ENCODE data around the gene B4GALT4.

Gene B4GALT4

DNA sequence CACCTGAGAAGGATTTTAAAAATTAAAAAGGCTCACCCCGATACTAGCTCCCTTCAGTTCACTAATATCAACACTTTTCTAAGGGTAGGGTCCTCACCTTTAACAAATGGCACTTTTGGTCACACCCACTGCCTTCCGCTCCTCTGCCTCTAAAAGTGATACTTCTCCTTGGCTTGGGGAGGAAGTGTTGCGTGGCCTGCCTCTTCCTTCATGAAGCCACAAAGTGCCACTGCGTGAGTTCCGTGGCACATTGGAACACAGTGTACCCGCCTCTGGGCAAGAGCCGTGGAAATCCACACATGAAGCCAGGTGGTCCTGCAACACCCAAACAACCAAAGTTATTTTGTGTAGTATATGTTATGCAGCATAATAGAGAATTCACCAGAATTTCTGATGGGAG lies 3.9 kb downstream of the B4GALT4 start:
- no peak overlapping the region for H3K27ac ChIP-seq (ENCODE audit: low read length)
- H3K4me3 ChIP-seq (ENCODE audit: low read depth in 1 of 2, low read length in 2 of 2): no peak overlapping the region
- H3K9me3 ChIP-seq (ENCODE audit: control insufficient read depth in 1 of 2, low read length in 2 of 2): no peaks in the 10 kb centered on the region
- peaks cover 13 to 25% of the 10 kb centered on the region in 2 donors for H3K36me3 ChIP-seq (ENCODE audit: control insufficient read depth in 1 of 2, insufficient read depth in 2 of 2, low read length in 2 of 2)
- no peaks in the 10 kb centered on the region for H3K27me3 ChIP-seq (ENCODE audit: low read depth, low read length)
- peaks cover 3 to 8% of the 10 kb centered on the region in 2 donors for H3K4me1 ChIP-seq (ENCODE audit: control insufficient read depth in 1 of 2, insufficient read depth in 2 of 2, low read length in 2 of 2)

DNA sequence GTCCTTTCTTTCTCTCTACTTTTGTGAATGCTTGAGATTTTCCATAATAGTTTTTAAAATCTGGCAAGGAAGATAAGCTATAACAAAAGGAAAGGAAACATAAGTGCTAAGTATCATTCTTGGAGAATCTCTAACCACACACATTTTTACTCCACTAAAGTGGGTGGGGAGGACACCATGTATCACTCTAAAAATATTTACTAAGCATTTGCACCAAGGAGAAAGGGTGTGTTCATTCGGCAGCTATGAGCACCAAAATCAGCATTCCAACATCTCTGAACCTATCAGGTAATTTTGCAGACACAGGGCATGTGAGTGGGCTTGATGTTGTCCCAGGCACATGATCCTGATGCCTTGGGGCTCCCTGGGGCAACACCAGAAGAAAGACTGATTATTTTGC lies 5.5 kb downstream of the B4GALT4 start:
- Histone ChIP-seq H3K27ac (ENCODE audit: low read length) (no peak overlapping the region), H3K9me3 (ENCODE audit: control insufficient read depth in 1 of 2, low read length in 2 of 2) (no peaks in the 10 kb centered on the region), H3K4me3 (ENCODE audit: low read depth in 1 of 2, low read length in 2 of 2) (no peak overlapping the region), H3K4me1 (ENCODE audit: control insufficient read depth in 1 of 2, insufficient read depth in 2 of 2, low read length in 2 of 2) (peaks cover 3 to 8% of the 10 kb centered on the region in 2 donors), H3K36me3 (ENCODE audit: control insufficient read depth in 1 of 2, insufficient read depth in 2 of 2, low read length in 2 of 2) (peaks cover 23 to 32% of the 10 kb centered on the region in 2 donors), H3K27me3 (ENCODE audit: low read depth, low read length) (no peaks in the 10 kb centered on the region)

DNA sequence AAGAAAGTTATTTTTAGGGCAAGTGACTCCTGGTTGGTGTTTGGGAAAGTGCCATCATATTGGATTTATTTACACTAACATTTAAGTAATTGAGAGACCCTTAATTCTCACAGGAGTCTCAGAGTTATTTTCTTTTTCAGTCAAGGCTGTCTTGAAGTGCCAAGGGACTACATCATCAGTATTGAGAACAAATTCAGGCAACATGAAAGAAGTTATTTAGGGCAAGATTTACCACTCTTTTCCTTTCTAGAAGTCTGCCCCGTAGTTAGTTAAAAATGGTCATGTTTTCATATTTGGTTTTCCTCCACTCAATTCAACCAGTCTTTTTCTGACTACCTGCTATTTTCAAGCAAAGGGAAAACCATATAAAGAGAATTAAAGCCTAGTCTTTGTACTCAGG lies 6.1 kb downstream of the B4GALT4 start:
- Histone ChIP-seq H3K9me3 (ENCODE audit: control insufficient read depth in 1 of 2, low read length in 2 of 2) (no peaks in the 10 kb centered on the region), H3K36me3 (ENCODE audit: control insufficient read depth in 1 of 2, insufficient read depth in 2 of 2, low read length in 2 of 2) (peaks cover 28 to 37% of the 10 kb centered on the region in 2 donors), H3K27me3 (ENCODE audit: low read depth, low read length) (no peaks in the 10 kb centered on the region), H3K27ac (ENCODE audit: low read length) (no peak overlapping the region), H3K4me3 (ENCODE audit: low read depth in 1 of 2, low read length in 2 of 2) (no peak overlapping the region), H3K4me1 (ENCODE audit: control insufficient read depth in 1 of 2, insufficient read depth in 2 of 2, low read length in 2 of 2) (peaks cover 3% of the 10 kb centered on the region in 2 donors)

DNA sequence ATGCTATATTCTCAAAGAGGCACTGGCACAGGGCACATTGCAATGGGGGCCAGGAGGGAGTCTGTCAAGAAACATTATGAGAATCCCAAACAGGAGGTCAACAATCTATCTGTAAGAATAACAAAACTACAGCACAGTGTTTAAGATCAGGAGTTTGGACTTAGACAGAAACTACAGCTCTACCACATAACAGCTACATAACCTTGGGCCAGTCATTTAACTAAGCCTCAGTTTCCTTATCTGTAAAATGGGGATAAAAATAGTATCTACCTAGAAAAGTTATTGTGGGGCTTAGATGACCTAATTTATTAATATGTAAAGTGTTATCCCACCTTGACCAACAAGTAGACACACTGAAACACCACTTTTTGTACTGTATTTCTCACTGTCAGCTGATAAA lies 9.9 kb downstream of the B4GALT4 start:
- H3K27me3 ChIP-seq (ENCODE audit: low read depth, low read length): no peaks in the 10 kb centered on the region
- no peaks in the 10 kb centered on the region for H3K9me3 ChIP-seq (ENCODE audit: control insufficient read depth in 1 of 2, low read length in 2 of 2)
- H3K36me3 ChIP-seq (ENCODE audit: control insufficient read depth in 1 of 2, insufficient read depth in 2 of 2, low read length in 2 of 2): peaks cover 54 to 61% of the 10 kb centered on the region in 2 donors
- H3K4me1 ChIP-seq (ENCODE audit: control insufficient read depth in 1 of 2, insufficient read depth in 2 of 2, low read length in 2 of 2): no peaks in the 10 kb centered on the region
- no peak overlapping the region for H3K27ac ChIP-seq (ENCODE audit: low read length)
- no peak overlapping the region for H3K4me3 ChIP-seq (ENCODE audit: low read depth in 1 of 2, low read length in 2 of 2)

DNA sequence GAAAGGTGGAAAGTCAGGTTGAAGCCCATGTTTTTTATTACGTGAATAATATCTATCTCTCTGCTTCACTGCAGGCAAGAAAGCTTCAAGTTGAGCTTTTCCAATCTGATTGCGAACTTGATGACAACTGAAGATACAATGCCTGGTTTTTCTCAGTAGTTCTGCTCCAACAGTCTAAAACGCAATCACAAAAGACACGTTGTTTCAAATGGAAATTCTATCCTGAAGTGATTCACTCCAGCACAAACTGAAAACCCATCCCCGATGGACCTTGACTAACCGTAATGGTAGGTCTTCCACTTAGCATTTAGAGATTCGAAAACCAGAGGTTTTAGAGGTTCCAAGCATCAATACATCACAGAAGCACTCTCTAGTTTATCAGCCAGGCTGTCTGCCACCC lies 10.6 kb downstream of the B4GALT4 start:
- H3K9me3 ChIP-seq (ENCODE audit: control insufficient read depth in 1 of 2, low read length in 2 of 2): no peaks in the 10 kb centered on the region
- H3K27me3 ChIP-seq (ENCODE audit: low read depth, low read length): no peaks in the 10 kb centered on the region
- H3K36me3 ChIP-seq (ENCODE audit: control insufficient read depth in 1 of 2, insufficient read depth in 2 of 2, low read length in 2 of 2): peaks cover 50 to 55% of the 10 kb centered on the region in 2 donors
- H3K27ac ChIP-seq (ENCODE audit: low read length): no peak overlapping the region
- no peak overlapping the region for H3K4me3 ChIP-seq (ENCODE audit: low read depth in 1 of 2, low read length in 2 of 2)
- H3K4me1 ChIP-seq (ENCODE audit: control insufficient read depth in 1 of 2, insufficient read depth in 2 of 2, low read length in 2 of 2): no peaks in the 10 kb centered on the region

DNA sequence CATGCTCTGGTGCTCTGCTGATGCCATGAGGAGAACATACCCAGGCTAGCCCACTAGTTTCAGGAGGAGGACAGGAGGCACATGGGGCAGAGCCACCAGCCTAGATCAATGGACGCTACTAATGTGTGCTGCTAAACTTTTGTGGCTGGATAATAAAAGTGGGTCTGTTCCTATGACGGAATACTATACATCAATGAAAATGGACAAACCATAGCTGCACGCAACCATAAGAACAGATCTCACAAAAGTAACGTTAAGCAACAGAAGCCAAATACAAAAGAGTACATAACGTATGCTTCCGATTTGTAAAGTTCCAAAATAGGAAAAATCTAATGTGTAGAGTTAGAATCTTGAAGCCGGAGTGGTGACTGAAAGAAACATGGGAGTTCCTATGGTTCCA lies 11.5 kb downstream of the B4GALT4 start:
- Histone ChIP-seq H3K9me3 (ENCODE audit: control insufficient read depth in 1 of 2, low read length in 2 of 2) (no peaks in the 10 kb centered on the region), H3K27ac (ENCODE audit: low read length) (no peak overlapping the region), H3K27me3 (ENCODE audit: low read depth, low read length) (no peaks in the 10 kb centered on the region), H3K4me1 (ENCODE audit: control insufficient read depth in 1 of 2, insufficient read depth in 2 of 2, low read length in 2 of 2) (no peaks in the 10 kb centered on the region), H3K36me3 (ENCODE audit: control insufficient read depth in 1 of 2, insufficient read depth in 2 of 2, low read length in 2 of 2) (peaks cover 46 to 51% of the 10 kb centered on the region in 2 donors), H3K4me3 (ENCODE audit: low read depth in 1 of 2, low read length in 2 of 2) (no peak overlapping the region)

DNA sequence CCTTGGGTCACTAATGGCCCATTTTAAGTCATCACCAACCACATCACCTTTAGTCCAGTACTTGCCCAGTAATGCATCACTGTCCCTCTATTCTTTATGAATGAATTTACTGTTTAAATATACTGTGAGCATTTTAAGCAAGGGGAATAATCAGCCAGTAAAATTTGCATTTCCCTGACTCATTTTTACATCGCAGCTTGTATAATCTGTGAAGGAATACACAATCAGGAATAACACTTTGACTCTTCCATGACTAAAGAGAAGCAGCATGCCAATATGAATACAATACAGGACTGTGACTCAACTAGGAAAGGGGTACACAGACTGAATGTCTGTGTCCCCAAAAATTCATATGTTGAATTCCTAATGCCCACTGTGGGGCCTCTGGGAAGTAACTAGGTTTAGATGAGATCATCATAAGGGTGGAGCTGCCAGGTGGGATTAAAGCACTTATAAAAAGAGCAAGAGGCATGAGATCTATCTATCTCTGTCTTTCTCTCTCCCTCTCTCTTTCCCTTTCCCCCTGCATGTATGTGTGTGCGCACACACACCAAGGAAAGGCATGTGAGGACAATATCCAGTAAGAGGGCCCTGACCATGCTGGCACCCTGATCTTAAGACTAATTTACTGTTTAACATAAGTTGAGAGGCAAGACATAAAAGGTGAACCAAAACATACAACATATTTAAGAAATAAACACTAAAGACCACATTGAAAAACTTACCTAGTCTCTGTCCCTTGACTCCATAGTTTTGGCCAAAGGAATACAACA lies 12.1 kb downstream of the B4GALT4 start:
- Histone ChIP-seq H3K27ac (ENCODE audit: low read length) (no peak overlapping the region), H3K27me3 (ENCODE audit: low read depth, low read length) (no peaks in the 10 kb centered on the region), H3K9me3 (ENCODE audit: control insufficient read depth in 1 of 2, low read length in 2 of 2) (no peaks in the 10 kb centered on the region), H3K4me1 (ENCODE audit: control insufficient read depth in 1 of 2, insufficient read depth in 2 of 2, low read length in 2 of 2) (no peaks in the 10 kb centered on the region), H3K36me3 (ENCODE audit: control insufficient read depth in 1 of 2, insufficient read depth in 2 of 2, low read length in 2 of 2) (peaks cover 51 to 57% of the 10 kb centered on the region in 2 donors), H3K4me3 (ENCODE audit: low read depth in 1 of 2, low read length in 2 of 2) (no peak overlapping the region)

DNA sequence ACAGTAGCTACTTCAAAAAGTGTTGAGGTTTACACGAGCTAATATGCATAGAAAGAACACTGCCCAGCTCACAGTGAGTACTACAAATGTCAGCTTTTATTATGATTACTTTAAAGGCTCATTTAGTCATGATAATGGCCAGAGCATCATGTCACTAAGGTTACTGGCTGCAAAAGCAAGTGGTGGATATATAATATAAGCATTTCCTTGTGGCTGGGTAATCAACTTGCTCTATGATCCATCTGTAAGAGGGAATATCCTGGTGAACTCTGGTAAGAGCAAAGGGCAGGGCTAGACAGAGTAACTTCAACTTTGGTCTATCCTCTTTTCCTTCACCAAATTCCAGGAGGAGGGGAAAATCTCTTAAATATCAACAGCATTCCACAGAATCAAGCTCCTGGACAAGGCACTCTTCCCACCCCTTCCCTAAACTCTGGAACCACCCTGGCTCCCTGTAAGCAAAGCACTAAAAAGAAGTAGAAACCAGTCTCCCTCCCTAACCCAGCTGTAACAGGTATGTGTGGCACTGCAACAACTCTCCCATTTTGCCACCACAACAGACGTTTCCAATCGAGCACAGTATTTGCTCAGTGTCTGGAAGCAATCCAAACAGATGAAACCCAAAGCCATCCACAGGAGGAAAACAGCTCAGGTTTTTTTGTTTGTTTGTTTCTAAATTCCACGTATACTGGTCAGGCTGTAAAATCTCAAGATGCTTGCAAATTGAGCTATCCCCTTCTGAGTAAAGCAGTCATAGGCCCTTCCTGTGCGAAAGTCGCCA lies 13.4 kb downstream of the B4GALT4 start:
- H3K27ac ChIP-seq (ENCODE audit: low read length): no peak overlapping the region
- H3K4me1 ChIP-seq (ENCODE audit: control insufficient read depth in 1 of 2, insufficient read depth in 2 of 2, low read length in 2 of 2): no peaks in the 10 kb centered on the region
- peaks cover 63 to 64% of the 10 kb centered on the region in 2 donors for H3K36me3 ChIP-seq (ENCODE audit: control insufficient read depth in 1 of 2, insufficient read depth in 2 of 2, low read length in 2 of 2)
- no peak overlapping the region for H3K4me3 ChIP-seq (ENCODE audit: low read depth in 1 of 2, low read length in 2 of 2)
- no peaks in the 10 kb centered on the region for H3K9me3 ChIP-seq (ENCODE audit: control insufficient read depth in 1 of 2, low read length in 2 of 2)
- no peaks in the 10 kb centered on the region for H3K27me3 ChIP-seq (ENCODE audit: low read depth, low read length)

DNA sequence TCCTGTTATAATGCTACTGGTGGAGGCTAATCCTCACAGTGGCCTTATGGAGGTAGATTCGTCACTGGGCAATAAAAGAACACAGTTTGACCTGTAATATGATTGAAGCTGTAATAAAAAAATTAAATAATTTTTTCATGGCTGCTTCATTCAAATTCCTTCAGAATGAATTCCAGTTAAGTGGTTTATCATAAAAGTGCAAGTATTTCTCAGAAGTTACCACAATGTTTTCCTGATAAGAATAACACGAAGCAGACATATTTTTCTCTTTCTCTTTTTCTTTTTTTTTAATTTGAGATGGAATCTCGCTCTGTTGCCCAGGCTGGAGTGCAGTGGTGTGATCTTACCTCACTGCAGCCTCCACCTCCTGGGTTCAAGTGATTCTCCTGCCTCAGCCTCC lies 15.6 kb downstream of the B4GALT4 start:
- H3K27me3 ChIP-seq (ENCODE audit: low read depth, low read length): no peaks in the 10 kb centered on the region
- H3K4me3 ChIP-seq (ENCODE audit: low read depth in 1 of 2, low read length in 2 of 2): no peak overlapping the region
- peaks cover 62 to 69% of the 10 kb centered on the region in 2 donors for H3K36me3 ChIP-seq (ENCODE audit: control insufficient read depth in 1 of 2, insufficient read depth in 2 of 2, low read length in 2 of 2)
- no peak overlapping the region for H3K27ac ChIP-seq (ENCODE audit: low read length)
- no peaks in the 10 kb centered on the region for H3K9me3 ChIP-seq (ENCODE audit: control insufficient read depth in 1 of 2, low read length in 2 of 2)
- H3K4me1 ChIP-seq (ENCODE audit: control insufficient read depth in 1 of 2, insufficient read depth in 2 of 2, low read length in 2 of 2): no peaks in the 10 kb centered on the region

DNA sequence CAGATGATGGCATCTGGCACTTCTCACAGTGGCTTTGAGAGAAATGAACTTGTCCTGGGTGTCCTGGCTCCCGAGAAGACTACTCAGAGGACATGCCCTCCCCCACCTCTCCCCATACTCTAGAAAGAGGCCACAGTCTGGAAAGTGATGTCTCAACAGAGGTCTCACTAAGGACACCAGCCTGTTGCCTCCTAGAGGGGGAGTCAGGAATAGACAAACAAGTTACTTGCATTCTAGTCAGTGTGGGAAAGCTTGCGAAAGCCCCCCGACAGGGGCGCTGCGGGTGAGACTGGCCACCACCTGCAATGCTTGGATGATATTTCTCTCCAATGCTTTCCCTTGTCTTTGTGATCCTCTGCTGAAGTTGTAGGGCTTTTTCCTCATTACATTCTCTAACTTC lies 17.2 kb downstream of the B4GALT4 start:
- H3K9me3 ChIP-seq (ENCODE audit: control insufficient read depth in 1 of 2, low read length in 2 of 2): no peaks in the 10 kb centered on the region
- no peak overlapping the region for H3K4me3 ChIP-seq (ENCODE audit: low read depth in 1 of 2, low read length in 2 of 2)
- H3K36me3 ChIP-seq (ENCODE audit: control insufficient read depth in 1 of 2, insufficient read depth in 2 of 2, low read length in 2 of 2): peaks cover 58 to 66% of the 10 kb centered on the region in 2 donors
- H3K4me1 ChIP-seq (ENCODE audit: control insufficient read depth in 1 of 2, insufficient read depth in 2 of 2, low read length in 2 of 2): no peaks in the 10 kb centered on the region
- no peak overlapping the region for H3K27ac ChIP-seq (ENCODE audit: low read length)
- no peaks in the 10 kb centered on the region for H3K27me3 ChIP-seq (ENCODE audit: low read depth, low read length)

DNA sequence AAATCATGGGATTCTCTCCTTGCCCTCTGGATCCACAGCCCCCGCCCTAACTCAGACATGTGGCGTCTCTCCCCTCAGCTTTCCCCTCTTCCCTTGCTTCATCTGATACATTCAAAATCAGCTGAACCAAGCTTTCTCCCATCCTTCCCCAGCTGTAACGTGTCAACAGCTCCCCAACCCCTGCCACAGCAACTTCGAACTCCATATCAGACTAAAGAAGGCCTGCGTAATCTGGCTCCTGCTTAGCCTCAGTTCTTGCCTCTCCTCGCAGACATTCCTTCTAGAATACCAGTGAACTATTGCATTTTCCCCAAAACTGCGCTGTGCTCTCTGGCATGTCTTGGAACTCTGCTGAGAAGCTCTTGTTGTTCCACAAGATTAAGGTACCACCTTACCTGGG lies 18.3 kb downstream of the B4GALT4 start:
- peaks cover 60 to 66% of the 10 kb centered on the region in 2 donors for H3K36me3 ChIP-seq (ENCODE audit: control insufficient read depth in 1 of 2, insufficient read depth in 2 of 2, low read length in 2 of 2)
- H3K4me1 ChIP-seq (ENCODE audit: control insufficient read depth in 1 of 2, insufficient read depth in 2 of 2, low read length in 2 of 2): no peaks in the 10 kb centered on the region
- H3K27me3 ChIP-seq (ENCODE audit: low read depth, low read length): no peaks in the 10 kb centered on the region
- no peaks in the 10 kb centered on the region for H3K9me3 ChIP-seq (ENCODE audit: control insufficient read depth in 1 of 2, low read length in 2 of 2)
- H3K4me3 ChIP-seq (ENCODE audit: low read depth in 1 of 2, low read length in 2 of 2): no peak overlapping the region
- no peak overlapping the region for H3K27ac ChIP-seq (ENCODE audit: low read length)

All from muscle layer of duodenum (tissue), 2 donors.